ENCODE data around the gene HOXB9. TPM values are rescaled to one million over a fixed set of nuclear protein-coding genes. Genes with fewer than 3 reads are reported as not detected.
A peak's percentile ranks its signal among the peaks of the same experiment; 100 is the strongest.

Gene HOXB9
- total RNA-seq, 3 donors from 2014 or later: 40.1 to 78.4 (median 41.5) TPM

DNA sequence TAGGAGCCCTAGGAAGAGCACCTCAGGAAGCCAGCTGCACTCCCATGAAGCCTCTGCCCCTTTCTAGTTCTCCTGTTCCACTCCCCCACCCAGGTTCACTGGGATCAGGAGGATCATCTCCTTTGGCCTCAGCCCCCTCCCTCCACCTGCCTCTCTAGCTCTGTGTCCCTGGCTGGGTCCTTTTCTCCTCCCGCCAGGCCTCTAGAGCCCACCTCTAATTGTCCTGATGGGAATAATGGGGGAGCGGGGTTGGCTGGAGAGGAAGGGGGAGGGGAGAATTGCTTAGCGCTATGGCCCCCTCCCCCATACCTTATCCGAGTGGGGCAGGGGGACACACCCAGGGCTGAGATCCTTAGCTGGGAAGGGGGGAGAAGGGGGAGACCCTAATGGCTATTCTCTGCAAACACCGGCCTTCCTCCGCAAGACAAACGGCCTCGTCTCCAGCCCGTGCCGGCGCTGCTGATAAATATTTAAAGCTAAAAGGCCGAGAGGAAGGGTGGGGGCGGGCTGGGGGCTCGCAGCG, 16.3 kb downstream of the HOXB9 start:
- ATAC-seq: no peak
- intact Hi-C loops (cut with DNase I, micrococcal nuclease): no loop called here

DNA sequence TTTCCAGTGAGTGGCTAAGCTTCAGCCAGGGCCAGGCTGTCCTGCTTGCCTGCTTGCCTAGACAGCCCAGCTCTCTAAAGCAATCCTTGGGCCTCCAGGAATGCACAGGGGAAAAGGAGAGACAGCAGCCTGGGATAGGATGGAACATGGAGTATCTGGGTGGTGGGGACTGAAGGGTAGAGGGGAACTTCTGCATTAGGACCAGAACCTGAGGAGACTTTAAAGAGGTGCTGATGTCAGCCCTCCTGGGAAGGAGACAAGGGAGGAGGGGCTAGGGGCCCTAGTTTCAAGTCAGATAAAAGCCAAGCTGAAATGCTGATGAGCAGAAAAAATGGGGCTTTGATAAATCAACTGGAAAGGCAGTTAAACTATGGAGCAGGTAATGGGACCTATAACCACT, 17.1 kb downstream of the HOXB9 start:
- no peaks in the 10 kb centered on the region for H3K36me3 ChIP-seq (ENCODE audit: low read depth)
- intact Hi-C loops (cut with DNase I, micrococcal nuclease): no loop called here
- no peak for ATAC-seq
- no peak for DNase-seq
- no peaks in the 10 kb centered on the region for H3K9me3 ChIP-seq
- TF ChIP-seq, protein P1, sequence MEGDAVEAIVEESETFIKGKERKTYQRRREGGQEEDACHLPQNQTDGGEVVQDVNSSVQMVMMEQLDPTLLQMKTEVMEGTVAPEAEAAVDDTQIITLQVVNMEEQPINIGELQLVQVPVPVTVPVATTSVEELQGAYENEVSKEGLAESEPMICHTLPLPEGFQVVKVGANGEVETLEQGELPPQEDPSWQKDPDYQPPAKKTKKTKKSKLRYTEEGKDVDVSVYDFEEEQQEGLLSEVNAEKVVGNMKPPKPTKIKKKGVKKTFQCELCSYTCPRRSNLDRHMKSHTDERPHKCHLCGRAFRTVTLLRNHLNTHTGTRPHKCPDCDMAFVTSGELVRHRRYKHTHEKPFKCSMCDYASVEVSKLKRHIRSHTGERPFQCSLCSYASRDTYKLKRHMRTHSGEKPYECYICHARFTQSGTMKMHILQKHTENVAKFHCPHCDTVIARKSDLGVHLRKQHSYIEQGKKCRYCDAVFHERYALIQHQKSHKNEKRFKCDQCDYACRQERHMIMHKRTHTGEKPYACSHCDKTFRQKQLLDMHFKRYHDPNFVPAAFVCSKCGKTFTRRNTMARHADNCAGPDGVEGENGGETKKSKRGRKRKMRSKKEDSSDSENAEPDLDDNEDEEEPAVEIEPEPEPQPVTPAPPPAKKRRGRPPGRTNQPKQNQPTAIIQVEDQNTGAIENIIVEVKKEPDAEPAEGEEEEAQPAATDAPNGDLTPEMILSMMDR (IDR thresholded peaks at IDR 0.05): no peak
- H3K4me1 ChIP-seq (ENCODE audit: low read depth): peaks cover 21% of the 10 kb centered on the region
- H3K4me3 ChIP-seq: no peak overlapping the region

More for the DNA sequence above, 16.3 kb downstream of the HOXB9 start:
- H3K4me1 ChIP-seq (ENCODE audit: low read depth): peaks cover 28% of the 10 kb centered on the region
- TF ChIP-seq, protein P1 (IDR thresholded peaks at IDR 0.05): no peak
- peak overlapping the region; percentile 38 for H3K4me3 ChIP-seq
- H3K9me3 ChIP-seq: no peaks in the 10 kb centered on the region
- no peaks in the 10 kb centered on the region for H3K36me3 ChIP-seq (ENCODE audit: low read depth)
- peak in 1 of 3 donors; percentile 43 for DNase-seq

DNA sequence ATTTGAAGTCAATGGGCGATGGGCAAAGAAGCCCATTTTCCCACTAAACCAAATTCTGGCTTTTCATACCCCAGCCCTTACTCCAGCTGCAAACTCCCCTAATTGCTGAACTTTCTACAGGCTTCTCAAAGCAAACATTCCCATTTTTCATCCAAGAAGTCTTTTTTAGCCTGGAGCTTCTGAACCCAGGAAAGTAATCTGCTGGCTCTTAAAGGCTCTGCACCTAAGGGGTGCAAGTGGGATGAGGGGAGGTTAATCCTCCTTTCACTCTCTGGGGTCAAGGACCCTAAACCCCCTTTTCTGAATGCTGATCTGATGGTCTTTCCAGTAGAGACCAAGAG, 17.7 kb downstream of the HOXB9 start:
- Histone ChIP-seq H3K36me3 (ENCODE audit: low read depth) (no peaks in the 10 kb centered on the region), H3K4me1 (ENCODE audit: low read depth) (peaks cover 21% of the 10 kb centered on the region), H3K9me3 (no peaks in the 10 kb centered on the region), H3K4me3 (no peak overlapping the region)
- TF ChIP-seq, protein P1 (IDR thresholded peaks at IDR 0.05): no peak
- ATAC-seq (no peak), DNase-seq (no peak)
- intact Hi-C loops (cut with DNase I, micrococcal nuclease): no loop called here

DNA sequence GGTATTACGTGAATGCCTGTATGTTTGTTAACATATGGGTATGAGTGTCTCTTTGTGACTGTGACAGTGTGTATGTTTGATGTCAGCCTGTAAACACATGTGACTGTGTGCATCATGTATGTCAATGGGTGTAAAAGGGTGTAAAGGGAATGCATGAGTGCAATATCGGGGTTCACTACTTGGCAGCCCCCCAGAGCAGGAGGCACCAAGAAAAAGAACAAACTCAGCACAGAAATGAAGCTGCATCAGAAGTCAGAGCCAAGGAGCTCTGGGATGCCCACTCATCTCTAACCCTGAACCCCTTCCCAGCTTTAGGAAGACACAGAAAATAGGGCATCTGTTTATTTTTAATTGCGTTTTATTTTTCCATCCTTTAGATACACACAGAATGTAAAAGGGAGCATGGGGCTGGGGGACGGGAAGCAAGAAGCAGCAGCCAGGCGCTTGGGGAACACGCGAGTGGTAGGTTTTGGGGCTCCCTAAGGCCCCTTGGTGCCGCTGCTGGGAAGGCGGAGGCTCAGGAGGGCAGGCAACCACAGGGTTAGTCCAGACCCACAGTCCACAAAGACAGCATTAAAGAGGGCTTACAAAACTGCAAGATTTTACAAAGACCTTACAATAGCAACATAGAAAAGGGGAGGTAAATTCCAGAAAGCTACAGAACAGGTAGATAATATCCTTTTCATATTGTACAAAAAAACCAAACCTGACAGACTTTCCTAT, 19.1 kb downstream of the HOXB9 start:
- Histone ChIP-seq H3K36me3 (ENCODE audit: low read depth) (no peaks in the 10 kb centered on the region), H3K9me3 (no peaks in the 10 kb centered on the region), H3K4me1 (ENCODE audit: low read depth) (peaks cover 13% of the 10 kb centered on the region), H3K4me3 (no peak overlapping the region)
- TF ChIP-seq, protein P1 (IDR thresholded peaks at IDR 0.05): no peak
- DNase-seq (no peak), ATAC-seq (no peak)
- intact Hi-C loops (cut with DNase I, micrococcal nuclease): no loop called here

DNA sequence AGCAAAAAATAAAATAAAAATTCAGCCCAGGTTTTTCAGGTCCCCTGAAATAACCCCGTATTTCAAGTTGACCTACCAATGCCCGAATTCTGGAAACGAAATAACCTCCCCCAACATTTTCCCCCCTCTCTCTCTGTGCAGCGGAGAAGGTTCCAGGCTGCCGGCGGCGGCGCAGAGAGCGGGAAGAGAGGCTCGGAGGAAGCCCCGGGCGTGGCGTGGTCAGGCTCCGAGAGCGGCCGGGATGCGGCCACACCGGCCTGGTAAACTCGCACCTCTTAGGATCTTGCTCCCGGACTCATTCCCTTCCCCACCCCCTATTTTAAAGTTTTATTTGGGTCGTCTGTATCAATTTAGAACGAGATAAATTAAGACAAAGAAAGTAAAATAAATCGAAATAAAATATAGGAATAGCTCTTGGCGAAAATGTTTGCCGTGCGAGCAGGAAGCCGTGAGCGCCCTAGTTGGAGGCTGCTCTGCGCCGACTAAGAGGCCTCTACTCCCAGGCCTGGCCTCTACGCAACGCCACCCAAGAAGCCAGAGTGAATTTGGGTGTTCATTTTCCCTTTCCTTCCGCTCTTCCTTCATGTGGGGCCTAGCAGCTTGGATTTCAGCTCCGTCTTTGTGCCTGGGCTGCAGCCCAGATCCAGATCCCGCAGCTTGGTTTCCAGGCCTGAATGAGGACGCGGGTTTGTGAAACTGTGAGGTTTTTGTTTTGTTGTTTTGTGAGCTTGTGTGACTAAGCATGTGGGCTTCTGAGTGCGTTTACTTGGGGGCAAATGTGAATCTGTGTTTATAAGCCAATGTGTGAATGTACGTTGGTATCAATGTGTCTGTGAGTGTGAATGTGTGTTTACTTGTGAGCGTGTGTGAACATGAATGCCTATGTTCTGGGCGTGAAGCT, 19.9 kb downstream of the HOXB9 start:
- no peaks in the 10 kb centered on the region for H3K9me3 ChIP-seq
- DNase-seq (no peak), ATAC-seq (no peak)
- H3K4me1 ChIP-seq (ENCODE audit: low read depth): peaks cover 9% of the 10 kb centered on the region
- TF ChIP-seq, protein P1 (IDR thresholded peaks at IDR 0.05): no peak
- intact Hi-C loops (cut with DNase I, micrococcal nuclease): no loop called here
- H3K36me3 ChIP-seq (ENCODE audit: low read depth): no peaks in the 10 kb centered on the region
- H3K4me3 ChIP-seq: no peak overlapping the region
